Keratinocyte (primary cell): ENCODE data around the gene GRIA1. TPM values are rescaled to one million over a fixed set of nuclear protein-coding genes. Genes with fewer than 3 reads are reported as not detected.

Source experiments
- DNase-seq: peaks from one replicate; pipeline ENCODE4 v3.0.0-alpha.2; 2011; ENCODE audit warnings: low read depth, missing footprints, low spot score
- FAIRE-seq: peaks from 2 replicates; lab custom pipeline; 2011; peaks lifted over from hg19 to GRCh38; lab: Jason Lieb, UNC
- H2AFZ ChIP-seq: 2 replicates; pipeline ENCODE4 v1.6.0; 2012; ENCODE audit warnings: low read length, control low read depth, inconsistent platforms; ENCODE audit not compliant: control insufficient read depth
- H3K27ac ChIP-seq: 2 replicates; pipeline ENCODE4 v1.5.1; 2011; ENCODE audit warnings: low read length; ENCODE audit not compliant: control insufficient read depth, insufficient read depth
- H3K27me3 ChIP-seq: 3 replicates; pipeline ENCODE4 v1.6.0; 2011; ENCODE audit warnings: low read length; ENCODE audit not compliant: control insufficient read depth, insufficient read depth; ENCODE audit errors: extremely low read depth
- H3K36me3 ChIP-seq, 2 experiments: 2 replicates in 1 of 2; 3 replicates in 1 of 2; pipeline ENCODE4 v1.5.1; 2011; ENCODE audit warnings: low read length in 2 of 2, mild to moderate bottlenecking in 1 of 2; ENCODE audit not compliant: control insufficient read depth in 2 of 2, insufficient read depth in 2 of 2; ENCODE audit errors: extremely low read depth in 1 of 2
- H3K4me1 ChIP-seq: 3 replicates; pipeline ENCODE4 v1.5.1; 2011; ENCODE audit warnings: low read length; ENCODE audit not compliant: control insufficient read depth, insufficient read depth; ENCODE audit errors: extremely low read depth
- H3K4me2 ChIP-seq: 3 replicates; pipeline ENCODE4 v1.6.0; 2011; ENCODE audit warnings: low read depth, low read length; ENCODE audit not compliant: control insufficient read depth, insufficient read depth; ENCODE audit errors: extremely low read depth
- H3K4me3 ChIP-seq, 3 experiments: fragments of 200-600 bp in 1 of 3; sonication (generic) in 1 of 3; 2 replicates in 2 of 3; 3 replicates in 1 of 3; pipeline ENCODE4 v1.5.1; 2011 to 2016; ENCODE audit warnings: low read length in 3 of 3, mild to moderate bottlenecking in 3 of 3, control low read depth in 2 of 3, inconsistent platforms in 1 of 3, low read depth in 1 of 3, mixed read lengths in 1 of 3, mixed run types in 1 of 3, moderate library complexity in 1 of 3; ENCODE audit not compliant: control insufficient read depth in 2 of 3, insufficient read depth in 2 of 3; ENCODE audit errors: extremely low read depth in 1 of 3
- H3K79me2 ChIP-seq: 2 replicates; pipeline ENCODE4 v1.6.0; 2012; ENCODE audit warnings: low read length; ENCODE audit not compliant: control insufficient read depth, insufficient read depth
- H3K9ac ChIP-seq: 3 replicates; pipeline ENCODE4 v1.6.0; 2011; ENCODE audit warnings: low read length; ENCODE audit not compliant: control insufficient read depth, insufficient read depth; ENCODE audit errors: extremely low read depth
- H3K9me1 ChIP-seq: 3 replicates; pipeline ENCODE4 v1.6.0; 2011; ENCODE audit warnings: low read length; ENCODE audit not compliant: control insufficient read depth, insufficient read depth; ENCODE audit errors: extremely low read depth
- H3K9me3 ChIP-seq: 2 replicates; pipeline ENCODE4 v1.5.1; 2012; ENCODE audit warnings: low read depth, low read length; ENCODE audit not compliant: control insufficient read depth
- H4K20me1 ChIP-seq: 3 replicates; pipeline ENCODE4 v1.6.0; 2011; ENCODE audit warnings: low read length; ENCODE audit not compliant: control insufficient read depth, insufficient read depth; ENCODE audit errors: extremely low read depth
- EZH2 ChIP-seq: IDR thresholded peaks from one replicate; pipeline ENCODE4 v1.6.1; 2012; ENCODE audit warnings: inconsistent platforms, mild to moderate bottlenecking, low read length, moderate library complexity
- dilution Hi-C: fragments of 300-500 bp; cut with MboI; formaldehyde crosslinking; loops from one replicate; pipeline ENCODE4 v1.7.0; 2020; ENCODE audit warnings: low sequenced_read_pairs; ENCODE audit not compliant: extremely low pct_ligation_motif_present
- polyA plus RNA-seq, 5 experiments: library from polyadenylated mRNA; depleted of rRNA in 3 of 5; stranded (reverse) in 3 of 5; stranded (forward) in 1 of 5; unstranded in 1 of 5; fragments of >200 nt; gene quantifications; 1 replicate in 1 of 5; 2 replicates in 3 of 5; 3 replicates in 1 of 5; pipeline versions ENCODE4 v1.2.1 to v1.2.3, GENCODE V29; 2011 to 2012; ENCODE audit warnings: missing spikeins in 2 of 5, low read depth in 1 of 5, low replicate concordance in 1 of 5
- TF ChIP-seq, protein P1 (sequence below), 3 experiments: IDR thresholded peaks in 1 of 3; conservative IDR thresholded peaks in 1 of 3; optimal IDR thresholded peaks in 1 of 3; 2 replicates in 2 of 3; 3 replicates in 1 of 3; pipeline versions ENCODE3 to v1.5.1; 2011; ENCODE audit warnings: low read length in 3 of 3, mild to moderate bottlenecking in 3 of 3, moderate library complexity in 2 of 3, control low read depth in 1 of 3, inconsistent platforms in 1 of 3; ENCODE audit not compliant: insufficient read depth in 2 of 3; ENCODE audit errors: extremely low read depth in 1 of 3

GRIA1 gene
- polyA plus RNA-seq, 1 donor (not counting 4 experiments of a cell fraction or from before 2014, with no cell fraction given), result not detected

DNA sequence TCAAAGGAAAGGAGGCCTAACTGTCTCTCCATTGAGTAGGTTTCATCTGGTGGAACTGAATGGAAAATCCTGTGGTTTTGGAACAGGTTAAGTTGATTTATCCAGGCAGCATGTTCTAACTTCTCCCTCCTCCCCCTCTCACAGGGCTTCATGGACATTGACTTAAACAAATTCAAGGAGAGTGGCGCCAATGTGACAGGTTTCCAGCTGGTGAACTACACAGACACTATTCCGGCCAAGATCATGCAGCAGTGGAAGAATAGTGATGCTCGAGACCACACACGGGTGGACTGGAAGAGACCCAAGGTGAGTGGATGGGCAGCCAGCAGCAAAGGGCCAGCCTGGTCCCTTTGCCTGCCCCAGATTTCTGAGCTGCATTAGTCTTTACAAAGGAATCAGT is 183.9 kb downstream of the GRIA1 start:
- no peak overlapping the region for H2AFZ ChIP-seq
- H3K4me2 ChIP-seq, result no peak overlapping the region
- no peak overlapping the region for H3K4me3 ChIP-seq
- TF ChIP-seq, protein P1, sequence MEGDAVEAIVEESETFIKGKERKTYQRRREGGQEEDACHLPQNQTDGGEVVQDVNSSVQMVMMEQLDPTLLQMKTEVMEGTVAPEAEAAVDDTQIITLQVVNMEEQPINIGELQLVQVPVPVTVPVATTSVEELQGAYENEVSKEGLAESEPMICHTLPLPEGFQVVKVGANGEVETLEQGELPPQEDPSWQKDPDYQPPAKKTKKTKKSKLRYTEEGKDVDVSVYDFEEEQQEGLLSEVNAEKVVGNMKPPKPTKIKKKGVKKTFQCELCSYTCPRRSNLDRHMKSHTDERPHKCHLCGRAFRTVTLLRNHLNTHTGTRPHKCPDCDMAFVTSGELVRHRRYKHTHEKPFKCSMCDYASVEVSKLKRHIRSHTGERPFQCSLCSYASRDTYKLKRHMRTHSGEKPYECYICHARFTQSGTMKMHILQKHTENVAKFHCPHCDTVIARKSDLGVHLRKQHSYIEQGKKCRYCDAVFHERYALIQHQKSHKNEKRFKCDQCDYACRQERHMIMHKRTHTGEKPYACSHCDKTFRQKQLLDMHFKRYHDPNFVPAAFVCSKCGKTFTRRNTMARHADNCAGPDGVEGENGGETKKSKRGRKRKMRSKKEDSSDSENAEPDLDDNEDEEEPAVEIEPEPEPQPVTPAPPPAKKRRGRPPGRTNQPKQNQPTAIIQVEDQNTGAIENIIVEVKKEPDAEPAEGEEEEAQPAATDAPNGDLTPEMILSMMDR (optimal IDR thresholded peaks at IDR 0.05 in 1 of 3, IDR thresholded peaks at IDR 0.05 in 1 of 3, conservative IDR thresholded peaks at IDR 0.05 in 1 of 3; ENCODE audit: extremely low read depth in 1 of 3, insufficient read depth in 2 of 3, low read length in 3 of 3), result no peak
- TF ChIP-seq EZH2, result no peak
- DNase-seq, result no peak
- no peaks in the 10 kb centered on the region for H3K9me3 ChIP-seq
- H3K36me3 ChIP-seq, result no peaks in the 10 kb centered on the region
- H3K9ac ChIP-seq, result no peak overlapping the region
- no peak overlapping the region for H3K27ac ChIP-seq
- H3K27me3 ChIP-seq, result no peaks in the 10 kb centered on the region
- dilution Hi-C loops, result no loop called here
- FAIRE-seq, result no peak
- peaks cover 3% of the 10 kb centered on the region for H3K4me1 ChIP-seq
- no peaks in the 10 kb centered on the region for H4K20me1 ChIP-seq
- H3K9me1 ChIP-seq, result no peaks in the 10 kb centered on the region
- no peaks in the 10 kb centered on the region for H3K79me2 ChIP-seq

DNA sequence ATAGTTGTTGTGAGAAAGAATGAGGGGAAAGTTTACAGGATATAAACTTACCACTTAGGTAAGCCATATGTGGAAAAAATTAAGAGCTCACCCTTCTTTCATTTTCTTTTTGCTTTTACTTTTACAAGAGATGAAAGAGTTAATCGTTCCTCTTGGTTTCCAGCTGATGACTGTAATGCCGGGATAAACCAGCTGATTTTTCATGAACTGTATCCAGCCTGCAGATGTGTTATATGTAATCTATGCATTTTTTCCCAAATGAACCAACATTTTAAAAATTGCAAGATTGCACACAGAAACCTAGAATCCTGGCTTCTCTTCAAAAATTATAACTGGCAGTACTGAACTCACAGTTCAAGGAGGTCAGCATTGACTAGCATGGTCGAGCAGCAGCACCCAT is 185.9 kb downstream of the GRIA1 start:
- no peak for FAIRE-seq
- no peak overlapping the region for H3K9ac ChIP-seq
- H3K27me3 ChIP-seq, result no peaks in the 10 kb centered on the region
- H3K4me1 ChIP-seq, result no peaks in the 10 kb centered on the region
- TF ChIP-seq EZH2, result no peak
- TF ChIP-seq, protein P1 (optimal IDR thresholded peaks at IDR 0.05 in 1 of 3, IDR thresholded peaks at IDR 0.05 in 1 of 3, conservative IDR thresholded peaks at IDR 0.05 in 1 of 3; ENCODE audit: extremely low read depth in 1 of 3, insufficient read depth in 2 of 3, low read length in 3 of 3), result no peak
- dilution Hi-C loops, result no loop called here
- H2AFZ ChIP-seq, result no peak overlapping the region
- H3K4me3 ChIP-seq, result no peak overlapping the region
- no peaks in the 10 kb centered on the region for H3K36me3 ChIP-seq
- H3K79me2 ChIP-seq, result no peaks in the 10 kb centered on the region
- no peaks in the 10 kb centered on the region for H4K20me1 ChIP-seq
- no peak overlapping the region for H3K27ac ChIP-seq
- no peaks in the 10 kb centered on the region for H3K9me1 ChIP-seq
- DNase-seq, result no peak
- H3K9me3 ChIP-seq, result no peaks in the 10 kb centered on the region
- H3K4me2 ChIP-seq, result no peak overlapping the region
